ENCODE results near the gene MYLK2.

GRCh38 chr20:31835977-31836852 is 17.1 kb downstream of the MYLK2 start:
- TF ChIP-seq CTCF (IDR thresholded peaks at IDR 0.05) (no peak), POLR2A (IDR thresholded peaks at IDR 0.05) (no peak), EP300 (IDR thresholded peaks at IDR 0.05) (no peak)

Data from sigmoid colon (tissue), 4 donors.